Measurements from ENCODE around the gene OSBP2. TPM values are rescaled to one million over a fixed set of nuclear protein-coding genes. Genes with fewer than 3 reads are reported as not detected.
"Not testable (repeated sequence)": the region's sequence is repeated elsewhere in the genome, so short reads cannot be mapped to it uniquely, and the experiment has no call there.

Gene OSBP2
- total RNA-seq, 1 donor from 2014 or later: 18.0 TPM

GRCh38 chr22:30773919-30774318 lies 79.2 kb downstream of the OSBP2 start:
- no peak for DNase-seq

- no peak for DNase-seq
Measured at GRCh38 chr22:30774566-30774965, 79.9 kb downstream of the OSBP2 start.

- no peak for DNase-seq
Measured at GRCh38 chr22:30776476-30776875, 81.8 kb downstream of the OSBP2 start.

- DNase-seq: not testable (repeated sequence)
Measured at GRCh38 chr22:30777146-30777545, 82.5 kb downstream of the OSBP2 start.

GRCh38 chr22:30777587-30777986 lies 82.9 kb downstream of the OSBP2 start:
- DNase-seq: no peak

GRCh38 chr22:30778261-30778660 lies 83.6 kb downstream of the OSBP2 start:
- no peak for DNase-seq

DNA sequence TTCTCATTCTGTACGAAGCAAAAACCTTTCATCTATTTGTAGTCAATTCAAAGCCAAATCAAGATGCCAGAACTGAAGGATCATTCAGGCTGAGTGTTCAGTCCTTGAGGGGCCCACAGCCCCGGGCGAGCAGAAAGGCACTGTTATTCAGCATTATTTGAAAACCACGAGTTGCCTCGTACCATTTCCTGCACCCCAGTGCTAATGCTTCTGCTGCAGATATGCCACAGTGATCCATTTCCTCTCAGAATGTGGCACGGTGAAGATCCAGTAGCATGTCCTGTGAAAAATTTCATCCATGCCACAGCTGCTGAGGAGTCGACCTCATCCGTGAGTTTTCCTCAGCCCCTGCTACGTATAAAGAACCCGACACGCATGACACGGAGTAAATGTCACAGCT lies 85.4 kb downstream of the OSBP2 start:
- DNase-seq: no peak

DNA sequence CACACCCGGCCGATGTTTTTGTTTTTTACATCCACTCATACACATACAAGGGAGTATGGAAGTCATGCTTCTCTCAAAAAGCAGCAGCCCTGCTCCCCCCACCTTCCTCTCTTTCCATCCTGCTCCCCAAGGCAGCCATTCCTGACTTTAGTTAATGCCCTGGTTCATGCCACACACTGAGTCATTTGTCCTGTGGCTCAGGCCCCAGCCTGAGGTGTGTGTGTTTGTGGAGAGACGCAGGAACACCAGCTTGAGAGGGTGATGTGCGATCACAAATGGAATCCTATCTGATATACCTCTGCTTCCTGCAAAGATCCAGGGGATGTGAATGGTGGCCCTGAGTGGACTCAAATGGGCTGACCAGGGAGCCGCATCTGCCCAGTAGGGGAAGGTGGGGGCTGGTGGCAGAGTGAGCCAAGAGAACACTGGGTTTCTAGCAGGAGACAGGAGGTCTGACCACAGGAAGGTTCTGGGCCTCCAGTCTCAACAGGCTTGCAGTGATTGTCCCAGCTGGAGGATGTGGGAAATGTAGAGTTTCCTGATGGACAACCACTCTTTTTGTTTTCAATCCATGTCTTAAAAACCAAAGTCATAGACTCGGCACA lies 86.7 kb downstream of the OSBP2 start:
- peak; percentile 49 for DNase-seq

DNA sequence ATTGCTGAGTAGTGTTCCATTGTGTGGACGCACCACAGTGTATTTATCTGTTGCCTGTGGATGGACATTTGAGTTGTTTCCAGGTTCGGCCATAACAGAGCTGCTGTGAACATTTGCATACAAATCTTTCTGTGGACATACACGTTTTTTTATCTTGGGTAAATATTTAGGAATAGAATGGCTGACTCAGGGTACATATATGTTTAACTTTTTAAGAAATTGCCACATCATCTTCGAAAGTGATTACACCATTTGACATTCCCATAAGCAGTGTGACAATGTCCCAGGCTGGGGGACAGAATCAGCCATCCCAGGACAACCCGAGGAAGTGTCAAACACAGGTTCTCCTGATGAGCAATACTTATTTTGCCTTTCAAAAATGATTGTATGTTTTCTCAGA lies 87.9 kb downstream of the OSBP2 start:
- DNase-seq: no peak

DNA sequence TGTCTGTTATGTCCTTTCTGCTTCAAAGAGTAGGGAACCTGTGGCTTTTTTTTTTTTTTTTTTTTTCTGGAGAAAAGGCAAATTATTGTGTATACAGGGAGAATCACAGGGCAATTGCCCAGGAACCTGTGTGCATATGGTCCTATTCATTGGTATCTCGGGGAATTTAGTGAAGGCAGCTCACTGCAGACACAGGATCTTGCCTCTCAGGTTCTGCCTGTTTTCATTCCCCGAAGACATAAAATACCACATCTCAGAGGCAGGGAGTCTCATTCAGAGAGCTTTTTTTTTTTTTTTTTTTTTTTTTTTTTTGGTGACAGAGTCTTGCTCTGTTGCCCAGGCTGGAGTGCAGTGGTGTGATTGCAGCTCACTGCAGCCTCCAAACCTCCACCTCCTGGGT lies 88.3 kb downstream of the OSBP2 start:
- no peak for DNase-seq

DNA sequence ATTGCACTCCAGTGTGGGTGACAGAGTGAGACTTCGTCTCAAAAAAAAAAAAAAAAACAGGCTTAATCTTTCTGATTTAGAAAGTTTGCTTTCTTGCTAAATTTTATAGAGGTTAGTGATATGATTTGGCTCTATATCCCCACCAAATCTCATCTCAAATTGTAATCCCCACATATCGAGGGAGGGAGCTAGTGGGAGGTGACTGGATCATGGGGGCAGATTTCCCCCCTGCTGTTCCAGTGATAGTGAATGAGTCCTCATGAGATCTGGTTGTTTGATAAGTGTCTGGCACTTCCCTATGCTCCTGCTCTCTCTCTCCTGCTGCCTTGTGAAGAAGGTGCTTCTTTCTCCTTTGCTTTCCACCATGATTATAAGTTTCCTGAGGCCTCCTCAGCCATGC lies 90.9 kb downstream of the OSBP2 start:
- no peak for DNase-seq

- no peak for DNase-seq
Measured at GRCh38 chr22:30790366-30790765, 95.7 kb downstream of the OSBP2 start.

- no peak for DNase-seq
Measured at GRCh38 chr22:30792456-30792855, 97.8 kb downstream of the OSBP2 start.

DNA sequence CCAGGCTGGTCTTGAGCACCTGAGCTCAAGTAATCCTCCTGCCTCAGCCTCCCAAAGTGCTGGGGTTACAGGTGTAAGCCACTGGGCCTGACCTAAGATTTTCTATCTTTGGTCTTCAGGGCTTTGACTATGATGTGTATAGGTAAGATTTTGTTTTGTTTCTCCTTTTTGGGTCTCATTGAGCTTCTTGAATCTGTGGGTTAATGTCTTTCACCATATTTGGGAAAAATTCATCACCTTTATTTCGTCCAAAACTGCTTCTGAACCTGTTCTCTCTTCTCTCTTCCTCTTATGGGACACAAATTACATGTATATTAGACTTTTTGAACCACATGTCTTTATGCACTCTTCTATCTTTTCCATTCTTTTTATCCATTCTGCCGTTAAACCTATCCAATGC lies 100.4 kb downstream of the OSBP2 start:
- no peak for DNase-seq

- DNase-seq: no peak
Measured at GRCh38 chr22:30801695-30802094, 107.0 kb downstream of the OSBP2 start.

- peak; percentile 95 for DNase-seq
Measured at GRCh38 chr22:30802202-30803166, 107.8 kb downstream of the OSBP2 start.

DNA sequence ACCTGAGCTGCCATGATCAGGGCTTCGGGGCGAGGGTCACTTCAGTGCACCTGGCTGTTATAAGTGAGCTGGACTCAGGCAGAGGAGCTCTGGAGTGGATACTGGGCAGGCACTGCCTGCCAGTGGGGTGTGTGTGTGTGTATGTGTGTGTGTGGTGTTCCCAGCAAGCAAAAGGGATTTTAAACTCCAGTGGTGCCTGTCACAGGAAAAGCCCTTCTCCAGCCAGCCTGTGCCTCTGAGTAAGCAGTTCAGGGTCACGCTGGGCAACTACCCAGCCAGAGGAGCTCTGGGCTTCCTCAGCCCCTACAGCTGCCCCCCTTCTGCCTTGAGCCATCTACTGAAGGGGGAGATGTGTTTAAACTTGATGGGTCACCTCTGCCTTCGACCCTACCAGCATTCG lies 109.0 kb downstream of the OSBP2 start:
- DNase-seq: no peak

- DNase-seq: no peak
Measured at GRCh38 chr22:30804626-30805025, 110.0 kb downstream of the OSBP2 start.

GRCh38 chr22:30806391-30806861 lies 111.8 kb downstream of the OSBP2 start:
- peak; percentile 91 for DNase-seq

- no peak for DNase-seq
Measured at GRCh38 chr22:30809086-30809485, 114.4 kb downstream of the OSBP2 start.

GRCh38 chr22:30810105-30810504 lies 115.4 kb downstream of the OSBP2 start:
- DNase-seq: no peak

- DNase-seq: no peak
Measured at GRCh38 chr22:30813936-30814335, 119.3 kb downstream of the OSBP2 start.

DNA sequence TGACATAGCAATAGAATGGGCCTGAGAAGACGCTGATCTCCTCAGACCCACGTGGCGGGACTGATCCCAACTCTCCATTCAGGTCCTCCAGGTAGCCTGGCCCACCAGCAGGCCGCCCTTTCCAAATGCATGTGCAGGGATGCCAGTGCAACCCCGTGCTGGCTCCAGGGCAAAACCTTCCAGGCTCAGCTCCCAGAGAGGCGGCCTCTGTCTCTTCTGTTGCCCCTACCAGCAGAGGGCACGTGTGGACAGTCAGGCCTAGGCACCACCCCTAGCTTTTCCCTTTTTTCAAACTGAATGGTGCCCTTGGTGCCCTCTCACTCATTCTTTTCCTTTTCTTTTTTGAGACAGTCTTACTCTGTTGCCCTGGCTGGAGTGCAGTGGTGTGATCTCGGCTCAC lies 121.7 kb downstream of the OSBP2 start:
- DNase-seq: no peak

DNA sequence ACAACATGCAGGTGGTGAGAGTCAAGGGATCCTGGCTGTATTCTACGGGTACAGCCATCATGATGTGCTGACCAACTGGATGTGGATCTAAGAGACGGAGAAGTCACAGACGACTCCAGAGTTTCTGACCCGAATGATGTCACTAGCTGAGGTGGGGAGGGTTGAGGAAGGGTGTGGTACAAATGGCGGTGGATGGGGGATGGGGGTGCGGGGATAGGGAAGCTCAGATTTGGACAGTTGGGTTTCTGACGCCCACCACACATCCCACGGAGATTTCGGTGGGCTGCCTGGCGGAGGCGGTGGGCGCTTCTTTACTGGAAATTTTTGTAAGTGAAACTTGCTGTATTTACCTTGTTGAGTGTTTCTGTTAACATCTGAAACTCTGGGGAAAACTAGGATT lies 126.7 kb downstream of the OSBP2 start:
- no peak for DNase-seq

Measured in dermis blood vessel endothelial cell (primary cell).